ENCODE measurements around the gene IGFBP4. TPM values are rescaled to one million over a fixed set of nuclear protein-coding genes. Genes with fewer than 3 reads are reported as not detected.

IGFBP4 gene
- total RNA-seq, 4 donors from 2014 or later, result 98.4 to 302 (median 166) TPM

DNA sequence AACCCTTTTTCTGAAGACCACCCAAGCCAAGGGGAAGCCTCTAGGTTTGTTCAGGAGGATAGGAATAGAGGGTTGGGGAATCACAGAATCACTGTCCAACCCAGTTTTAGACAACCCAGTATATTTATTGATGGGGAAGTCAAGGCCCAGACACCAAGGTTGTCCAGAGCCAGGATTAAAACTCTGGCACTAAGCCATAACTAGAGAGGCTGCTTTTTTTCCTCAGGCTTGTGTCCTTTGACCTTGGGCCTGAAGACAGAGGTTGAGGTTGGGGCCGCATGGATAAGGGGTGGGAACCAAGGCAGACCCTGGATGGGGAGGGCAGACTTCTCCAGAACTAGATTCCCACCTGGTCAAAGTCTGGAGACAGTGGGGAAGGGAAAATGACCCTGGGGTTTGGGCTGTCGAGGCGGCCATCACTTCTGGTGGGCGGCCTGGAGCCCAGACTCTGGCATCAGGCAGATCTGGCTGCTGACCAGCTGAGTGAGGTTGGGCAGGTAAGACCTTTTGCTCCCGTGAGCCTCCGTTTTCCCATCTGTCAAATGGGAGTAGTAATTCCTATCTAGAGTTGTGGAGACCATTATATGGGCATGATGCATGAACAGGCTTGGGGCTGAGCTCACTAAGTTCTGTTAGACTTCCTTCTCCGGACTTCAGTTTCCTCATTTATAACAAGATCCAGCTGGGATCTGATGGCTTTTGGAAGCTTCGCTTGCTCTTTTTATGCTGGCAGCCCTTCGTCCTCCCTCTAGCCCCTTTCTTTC, 17.9 kb downstream of the IGFBP4 start:
- H3K4me1 ChIP-seq, result peaks cover 38 to 57% (median 39%) of the 10 kb centered on the region in 4 donors
- intact Hi-C loops (cut with DNase I; ENCODE audit: low total_unique reads) (no loop called here), in situ Hi-C loops (cut with MboI; ENCODE audit: low pct_ligation_motif_present in 1 of 4, low pct_unique_long_range_greater_than_20kb in 1 of 4, low sequenced_read_pairs in 3 of 4) (no loop called here)
- TF ChIP-seq EP300 (IDR thresholded peaks at IDR 0.05; ENCODE audit: low read depth) (no peak), POLR2AphosphoS5 (IDR thresholded peaks at IDR 0.05) (no peak), POLR2A (IDR thresholded peaks at IDR 0.05) (no peak)
- TF ChIP-seq, protein P1, sequence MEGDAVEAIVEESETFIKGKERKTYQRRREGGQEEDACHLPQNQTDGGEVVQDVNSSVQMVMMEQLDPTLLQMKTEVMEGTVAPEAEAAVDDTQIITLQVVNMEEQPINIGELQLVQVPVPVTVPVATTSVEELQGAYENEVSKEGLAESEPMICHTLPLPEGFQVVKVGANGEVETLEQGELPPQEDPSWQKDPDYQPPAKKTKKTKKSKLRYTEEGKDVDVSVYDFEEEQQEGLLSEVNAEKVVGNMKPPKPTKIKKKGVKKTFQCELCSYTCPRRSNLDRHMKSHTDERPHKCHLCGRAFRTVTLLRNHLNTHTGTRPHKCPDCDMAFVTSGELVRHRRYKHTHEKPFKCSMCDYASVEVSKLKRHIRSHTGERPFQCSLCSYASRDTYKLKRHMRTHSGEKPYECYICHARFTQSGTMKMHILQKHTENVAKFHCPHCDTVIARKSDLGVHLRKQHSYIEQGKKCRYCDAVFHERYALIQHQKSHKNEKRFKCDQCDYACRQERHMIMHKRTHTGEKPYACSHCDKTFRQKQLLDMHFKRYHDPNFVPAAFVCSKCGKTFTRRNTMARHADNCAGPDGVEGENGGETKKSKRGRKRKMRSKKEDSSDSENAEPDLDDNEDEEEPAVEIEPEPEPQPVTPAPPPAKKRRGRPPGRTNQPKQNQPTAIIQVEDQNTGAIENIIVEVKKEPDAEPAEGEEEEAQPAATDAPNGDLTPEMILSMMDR (IDR thresholded peaks at IDR 0.05), result no peak
- 63% methylated on average over 9 of the region's 9 CpGs; no CpG with 5 or more reads in 1 of the 2 donors for WGBS, 2 donors (ENCODE audit: low coverage in 1 of 2)
- H3K4me3 ChIP-seq, result no peak overlapping the region
- H3K27me3 ChIP-seq, result no peaks in the 10 kb centered on the region
- no peaks in the 10 kb centered on the region for H3K9me3 ChIP-seq
- peak overlapping the region; percentile 15 to 83 (median 60) for H3K27ac ChIP-seq
- no peak for DNase-seq
- peaks cover 0 to 9% (median 0%) of the 10 kb centered on the region in 4 donors for H3K36me3 ChIP-seq

DNA sequence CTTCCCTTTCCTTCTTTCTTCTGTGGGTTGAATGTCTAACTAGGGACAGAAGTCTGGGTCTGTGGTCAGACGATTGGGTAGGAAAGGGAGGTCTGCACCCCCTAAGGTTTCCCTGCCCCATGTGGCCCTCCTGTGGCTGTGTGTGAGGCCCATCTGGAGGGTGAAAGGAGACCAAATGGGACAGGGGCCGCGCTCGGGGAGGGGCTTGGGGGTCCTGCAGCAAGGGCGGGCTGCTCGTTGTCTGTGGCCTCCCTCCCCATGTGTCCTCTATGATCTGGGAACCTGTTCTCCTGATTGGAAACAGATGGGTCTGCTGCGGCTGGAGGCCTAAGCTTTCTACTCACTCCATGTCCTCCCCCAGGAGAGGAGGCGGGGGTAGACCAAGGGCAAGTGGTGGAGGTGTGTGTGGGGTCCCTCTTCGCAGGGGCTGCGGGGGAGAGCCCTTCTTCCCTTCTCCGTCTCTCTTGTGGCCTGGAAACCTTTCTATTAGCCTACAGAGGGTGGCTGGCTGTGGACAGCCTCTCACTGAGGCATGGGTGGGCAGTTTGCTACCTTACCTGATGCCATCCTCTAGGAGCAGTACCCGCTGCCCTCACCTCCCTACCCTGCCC, 18.6 kb downstream of the IGFBP4 start:
- intact Hi-C loops (cut with DNase I; ENCODE audit: low total_unique reads) (no loop called here), in situ Hi-C loops (cut with MboI; ENCODE audit: low pct_ligation_motif_present in 1 of 4, low pct_unique_long_range_greater_than_20kb in 1 of 4, low sequenced_read_pairs in 3 of 4) (no loop called here)
- DNase-seq, result no peak
- TF ChIP-seq POLR2AphosphoS5 (IDR thresholded peaks at IDR 0.05) (peak in 1 of 3 donors; percentile 6), POLR2A (IDR thresholded peaks at IDR 0.05) (no peak), EP300 (IDR thresholded peaks at IDR 0.05; ENCODE audit: low read depth) (no peak)
- TF ChIP-seq, protein P1 (IDR thresholded peaks at IDR 0.05), result no peak
- Histone ChIP-seq H3K4me1 (peaks cover 31 to 50% (median 34%) of the 10 kb centered on the region in 4 donors), H3K4me3 (no peak overlapping the region), H3K27ac (peak overlapping the region; percentile 3 to 83 (median 56)), H3K36me3 (peaks cover 0 to 4% (median 0%) of the 10 kb centered on the region in 4 donors), H3K27me3 (no peaks in the 10 kb centered on the region), H3K9me3 (no peaks in the 10 kb centered on the region)
- 66% methylated on average over 12 of the region's 12 CpGs; no CpG with 5 or more reads in 1 of the 2 donors for WGBS, 2 donors (ENCODE audit: low coverage in 1 of 2)

DNA sequence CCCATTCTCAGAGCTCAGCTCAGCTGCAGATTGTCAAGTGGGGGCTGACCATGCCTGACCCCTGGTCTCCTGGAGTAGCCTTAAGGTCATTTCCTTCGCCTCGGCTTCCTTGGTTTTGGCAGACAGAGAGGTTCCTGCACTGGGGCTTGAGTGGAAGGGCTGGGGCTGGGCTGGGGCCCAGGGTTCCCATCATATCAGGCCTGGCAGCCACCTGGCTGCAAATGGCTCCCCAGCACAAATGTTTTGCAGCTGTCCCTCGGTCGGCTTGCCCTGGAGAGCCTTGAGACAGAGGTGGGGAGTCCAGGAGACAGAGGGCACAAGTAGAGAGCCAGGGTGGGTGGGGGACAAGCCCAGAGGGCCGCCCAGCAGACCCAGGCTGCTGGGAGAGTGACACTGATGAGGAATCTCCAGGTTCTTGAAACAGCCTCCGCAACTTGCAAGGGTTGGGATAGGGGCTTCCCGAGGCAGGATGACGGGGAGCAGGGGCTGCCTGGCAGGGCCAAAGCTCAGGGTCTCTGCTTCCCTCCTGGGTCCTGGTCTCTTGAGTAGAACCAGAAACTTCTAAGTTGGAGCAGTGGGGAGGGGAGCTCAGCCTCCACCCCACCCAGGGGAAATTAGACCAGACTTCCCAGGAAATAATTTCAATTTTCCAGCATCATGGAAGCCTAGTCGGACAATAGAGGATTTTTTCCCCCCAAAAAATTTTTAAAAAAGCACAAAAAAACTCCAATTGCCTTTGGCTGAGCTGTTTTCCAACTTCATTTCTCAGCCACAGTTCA, 19.3 kb downstream of the IGFBP4 start:
- no peak for TF ChIP-seq POLR2A (IDR thresholded peaks at IDR 0.05)
- TF ChIP-seq POLR2AphosphoS5 (IDR thresholded peaks at IDR 0.05), result peak in 1 of 3 donors; percentile 6
- TF ChIP-seq EP300 (IDR thresholded peaks at IDR 0.05; ENCODE audit: low read depth), result no peak
- TF ChIP-seq, protein P1 (IDR thresholded peaks at IDR 0.05), result no peak
- WGBS, 2 donors (ENCODE audit: low coverage in 1 of 2), result 43 to 58% methylated on average over 1 to 9 of the region's 9 CpGs
- Histone ChIP-seq H3K4me1 (peaks cover 26 to 43% (median 32%) of the 10 kb centered on the region in 4 donors), H3K9me3 (no peaks in the 10 kb centered on the region), H3K36me3 (no peaks in the 10 kb centered on the region), H3K27ac (peak overlapping the region; percentile 3 to 83 (median 56)), H3K27me3 (no peaks in the 10 kb centered on the region), H3K4me3 (no peak overlapping the region)
- in situ Hi-C loops (cut with MboI; ENCODE audit: low pct_ligation_motif_present in 1 of 4, low pct_unique_long_range_greater_than_20kb in 1 of 4, low sequenced_read_pairs in 3 of 4) (no loop called here), intact Hi-C loops (cut with DNase I; ENCODE audit: low total_unique reads) (no loop called here)
- no peak for DNase-seq

DNA sequence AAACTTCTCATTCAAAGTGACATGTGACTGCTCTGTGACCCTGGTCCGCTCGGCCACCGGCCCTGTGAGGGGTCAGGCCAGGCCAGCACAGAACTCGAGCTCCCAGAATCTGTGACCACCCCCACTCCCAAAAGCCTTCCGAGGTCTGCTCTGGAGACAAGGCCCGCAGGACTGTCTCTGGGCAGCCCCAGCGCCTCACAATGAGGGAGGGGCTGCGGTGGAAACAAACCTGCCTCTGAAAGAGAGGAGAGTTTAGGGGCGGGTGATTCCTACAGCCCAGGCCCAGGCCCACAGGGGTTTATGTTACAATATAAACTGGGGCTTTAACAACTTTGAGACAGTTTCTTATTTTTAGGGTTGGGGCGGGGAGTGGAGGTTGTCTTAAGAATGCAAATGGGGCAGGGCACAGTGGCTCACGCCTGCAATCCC, 19.9 kb downstream of the IGFBP4 start:
- H3K9me3 ChIP-seq, result no peaks in the 10 kb centered on the region
- no peak overlapping the region for H3K4me3 ChIP-seq
- DNase-seq, result no peak
- H3K36me3 ChIP-seq, result no peaks in the 10 kb centered on the region
- intact Hi-C loops (cut with DNase I; ENCODE audit: low total_unique reads) (no loop called here), in situ Hi-C loops (cut with MboI; ENCODE audit: low pct_ligation_motif_present in 1 of 4, low pct_unique_long_range_greater_than_20kb in 1 of 4, low sequenced_read_pairs in 3 of 4) (no loop called here)
- WGBS, 2 donors (ENCODE audit: low coverage in 1 of 2), result 53 to 54% methylated on average over 3 to 11 of the region's 11 CpGs
- no peak for TF ChIP-seq POLR2A (IDR thresholded peaks at IDR 0.05)
- TF ChIP-seq EP300 (IDR thresholded peaks at IDR 0.05; ENCODE audit: low read depth), result no peak
- peak in 1 of 3 donors; percentile 16 for TF ChIP-seq POLR2AphosphoS5 (IDR thresholded peaks at IDR 0.05)
- H3K27me3 ChIP-seq, result no peaks in the 10 kb centered on the region
- peak overlapping the region; percentile 3 to 83 (median 56) for H3K27ac ChIP-seq
- peaks cover 19 to 37% (median 28%) of the 10 kb centered on the region in 4 donors for H3K4me1 ChIP-seq
